Panc1 (cell line): Measurements from ENCODE around the gene TBC1D22A. TPM values are rescaled to one million over a fixed set of nuclear protein-coding genes. Genes with fewer than 3 reads are reported as not detected.

Experiments used
- ATAC-seq: fragments of 200-7000 bp; cut with Tn5 transposase; 2 replicates; pipeline ENCODE4 v1.9.1; 2020; ENCODE audit warnings: mild to moderate bottlenecking, moderate library complexity
- BruUV-seq: library from RNA; stranded (reverse); fragments of 400-500 nt; replicated peaks from 2 replicates; lab custom pipeline; 2021; lab: Mats Ljungman, UMichigan
- CTCF ChIA-PET: fragments of 300-600 bp; sonication (Branson Sonifier 250); formaldehyde crosslinking; loops from one replicate; lab custom pipeline; 2022; ENCODE audit warnings: antibody characterized with exemption; lab: Charles Lee
- POLR2A ChIA-PET: fragments of 300-600 bp; sonication (Branson Sonifier 250); formaldehyde crosslinking; loops from one replicate; lab custom pipeline; 2022; ENCODE audit warnings: antibody characterized with exemption; lab: Charles Lee
- DNase-seq: peaks from one replicate; pipeline ENCODE4 v3.0.0-alpha.2; 2010; ENCODE audit warnings: low read depth, low spot score
- H3K27ac ChIP-seq: 2 replicates; pipeline ENCODE4 v1.5.1; 2011; ENCODE audit warnings: mild to moderate bottlenecking, low read length, inconsistent platforms
- H3K27me3 ChIP-seq: fragments of 200-500 bp; sonication (Bioruptor generic); 2 replicates; pipeline ENCODE4 v1.6.0; 2014; ENCODE audit warnings: low read length, inconsistent platforms; ENCODE audit not compliant: control insufficient read depth, insufficient read depth
- H3K36me3 ChIP-seq: fragments of 200-500 bp; sonication (Bioruptor generic); 2 replicates; pipeline ENCODE4 v1.5.1; 2014; ENCODE audit warnings: inconsistent platforms, mild to moderate bottlenecking, low read length, moderate library complexity; ENCODE audit not compliant: control insufficient read depth, insufficient read depth
- H3K4me1 ChIP-seq: 2 replicates; pipeline ENCODE4 v1.5.1; 2011; ENCODE audit warnings: inconsistent platforms, mild to moderate bottlenecking, low read length, moderate library complexity; ENCODE audit not compliant: control insufficient read depth, insufficient read depth
- H3K4me3 ChIP-seq, 2 experiments: 2 replicates each; pipeline ENCODE4 v1.5.1; 2011 to 2012; ENCODE audit warnings: low read depth in 2 of 2, low read length in 2 of 2, mild to moderate bottlenecking in 2 of 2, inconsistent platforms in 1 of 2, moderate library complexity in 1 of 2
- H3K9me3 ChIP-seq: fragments of 200-500 bp; sonication (Bioruptor generic); 2 replicates; pipeline ENCODE4 v1.5.1; 2014; ENCODE audit warnings: low read depth, mild to moderate bottlenecking, inconsistent platforms, low read length, moderate library complexity; ENCODE audit not compliant: control insufficient read depth, insufficient read depth
- CTCF ChIP-seq: fragments of 450-650 bp; IDR thresholded peaks from 2 replicates; pipeline ENCODE4 v1.5.1; 2017; ENCODE audit warnings: mild to moderate bottlenecking
- POLR2AphosphoS5 ChIP-seq: IDR thresholded peaks from 2 replicates; pipeline ENCODE4 v1.6.1; 2012; ENCODE audit warnings: mild to moderate bottlenecking, low read depth, low read length, moderate library complexity
- REST ChIP-seq, 2 experiments: IDR thresholded peaks; 2 replicates each; pipeline ENCODE4 v1.6.1; 2011 to 2012; ENCODE audit warnings: low read depth in 2 of 2, control low read depth in 1 of 2, low read length in 1 of 2, mild to moderate bottlenecking in 1 of 2, moderate library complexity in 1 of 2; ENCODE audit not compliant: insufficient read depth in 1 of 2
- SIN3A ChIP-seq: IDR thresholded peaks from 2 replicates; pipeline ENCODE4 v1.6.1; 2012; ENCODE audit warnings: low read depth, mild to moderate bottlenecking, low read length, moderate library complexity, borderline replicate concordance; ENCODE audit not compliant: insufficient read depth
- TCF7L2 ChIP-seq: IDR thresholded peaks from 2 replicates; pipeline ENCODE4 v1.6.1; 2011; ENCODE audit warnings: mild to moderate bottlenecking, low read depth, low read length, inconsistent platforms
- in situ Hi-C: cut with HindIII; loops from 2 replicates; pipeline ENCODE4 v1.10.0; 2016; ENCODE audit warnings: low sequenced_read_pairs, low pct_unique_long_range_greater_than_20kb
- intact Hi-C: fragments of 100-400 bp; cut with micrococcal nuclease; formaldehyde crosslinking; loops from one replicate; pipeline ENCODE4 v1.10.0; 2022; ENCODE audit not compliant: unreplicated experiment
- total RNA-seq: library from RNA; stranded (reverse); gene quantifications from one replicate; pipeline ENCODE4 v1.2.1, GENCODE V29; 2021; ENCODE audit not compliant: unreplicated experiment

Gene TBC1D22A
- total RNA-seq, 1 experiment from 2014 or later: 28.7 TPM

GRCh38 chr22:46736705-46737104 lies 25.7 kb upstream of the TBC1D22A start:
- ChIA-PET CTCF (no interaction called here), POLR2A (no interaction called here)
- intact Hi-C loops: no loop called here
- TF ChIP-seq REST (IDR thresholded peaks at IDR 0.05; ENCODE audit: insufficient read depth in 1 of 2, low read depth in 2 of 2, low read length in 1 of 2) (no peak), CTCF (no peak), TCF7L2 (no peak), POLR2AphosphoS5 (no peak), SIN3A (no peak)
- Histone ChIP-seq H3K27me3 (no peaks in the 10 kb centered on the region), H3K27ac (no peak overlapping the region), H3K4me3 (peak overlapping the region; percentile 67 to 68), H3K9me3 (no peaks in the 10 kb centered on the region), H3K36me3 (no peaks in the 10 kb centered on the region; the same call in 1 of the 2 replicates), H3K4me1 (peaks cover 36% of the 10 kb centered on the region)
- DNase-seq: no peak
- in situ Hi-C loops: no loop called here
- no TSS peak for BruUV-seq
- no peak for ATAC-seq

- no peaks in the 10 kb centered on the region for H3K27me3 ChIP-seq
- peaks cover 39% of the 10 kb centered on the region for H3K4me1 ChIP-seq
- DNase-seq: no peak
- no peaks in the 10 kb centered on the region for H3K9me3 ChIP-seq
- no TSS peak for BruUV-seq
- peak; percentile 47 for ATAC-seq
- H3K4me3 ChIP-seq: peak overlapping the region; percentile 67 to 68
- ChIA-PET POLR2A (no interaction called here), CTCF (no interaction called here)
- in situ Hi-C loops: no loop called here
- H3K27ac ChIP-seq: peak overlapping the region; percentile 71
- H3K36me3 ChIP-seq: no peaks in the 10 kb centered on the region; the same call in 1 of the 2 replicates
- intact Hi-C loops: no loop called here
- TF ChIP-seq TCF7L2 (no peak), SIN3A (no peak), POLR2AphosphoS5 (no peak), CTCF (no peak), REST (IDR thresholded peaks at IDR 0.05; ENCODE audit: insufficient read depth in 1 of 2, low read depth in 2 of 2, low read length in 1 of 2) (no peak)
Observed at GRCh38 chr22:46737105-46737975, 25.1 kb upstream of the TBC1D22A start.
